ENCODE results near the gene TICAM1. TPM values are rescaled to one million over a fixed set of nuclear protein-coding genes. Genes with fewer than 3 reads are reported as not detected.

The TICAM1 gene
- total RNA-seq (0.21 and 1.5 TPM in 2 replicates), polyA plus RNA-seq (0.38 and 4.2 TPM in 2 replicates)

GRCh38 chr19:4831304-4831978 is at the start of gene TICAM1:
Gene TICAM1, minus strand, starts transcription at chr19:4831712. Its CDS starts 13,335 bp downstream, at chr19:4818377.
- no peaks in the 10 kb centered on the region for H3K9me3 ChIP-seq (ENCODE audit: low read depth)
- peaks cover 15% of the 10 kb centered on the region for H3K27me3 ChIP-seq
- no peaks in the 10 kb centered on the region for H3K36me3 ChIP-seq
- peak; percentile 32 to 70 for DNase-seq (ENCODE audit: low read depth in 1 of 2, low spot score in 1 of 2)
- H3K27ac ChIP-seq: no peak within 1 kb of the TSS
- TF ChIP-seq, protein P1, sequence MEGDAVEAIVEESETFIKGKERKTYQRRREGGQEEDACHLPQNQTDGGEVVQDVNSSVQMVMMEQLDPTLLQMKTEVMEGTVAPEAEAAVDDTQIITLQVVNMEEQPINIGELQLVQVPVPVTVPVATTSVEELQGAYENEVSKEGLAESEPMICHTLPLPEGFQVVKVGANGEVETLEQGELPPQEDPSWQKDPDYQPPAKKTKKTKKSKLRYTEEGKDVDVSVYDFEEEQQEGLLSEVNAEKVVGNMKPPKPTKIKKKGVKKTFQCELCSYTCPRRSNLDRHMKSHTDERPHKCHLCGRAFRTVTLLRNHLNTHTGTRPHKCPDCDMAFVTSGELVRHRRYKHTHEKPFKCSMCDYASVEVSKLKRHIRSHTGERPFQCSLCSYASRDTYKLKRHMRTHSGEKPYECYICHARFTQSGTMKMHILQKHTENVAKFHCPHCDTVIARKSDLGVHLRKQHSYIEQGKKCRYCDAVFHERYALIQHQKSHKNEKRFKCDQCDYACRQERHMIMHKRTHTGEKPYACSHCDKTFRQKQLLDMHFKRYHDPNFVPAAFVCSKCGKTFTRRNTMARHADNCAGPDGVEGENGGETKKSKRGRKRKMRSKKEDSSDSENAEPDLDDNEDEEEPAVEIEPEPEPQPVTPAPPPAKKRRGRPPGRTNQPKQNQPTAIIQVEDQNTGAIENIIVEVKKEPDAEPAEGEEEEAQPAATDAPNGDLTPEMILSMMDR (IDR thresholded peaks at IDR 0.05; ENCODE audit: low read depth, low read length): no peak
- H3K4me1 ChIP-seq (ENCODE audit: low read depth): no peaks in the 10 kb centered on the region
- peak within 1 kb of the TSS; percentile 50 for H3K4me3 ChIP-seq

- no peak for DNase-seq (ENCODE audit: low read depth in 1 of 2, low spot score in 1 of 2)
- Histone ChIP-seq H3K4me3 (no peak overlapping the region), H3K27me3 (no peaks in the 10 kb centered on the region), H3K4me1 (ENCODE audit: low read depth) (no peaks in the 10 kb centered on the region), H3K27ac (no peak overlapping the region), H3K36me3 (no peaks in the 10 kb centered on the region), H3K9me3 (ENCODE audit: low read depth) (no peaks in the 10 kb centered on the region)
- TF ChIP-seq, protein P1 (IDR thresholded peaks at IDR 0.05; ENCODE audit: low read depth, low read length): no peak
Measured at GRCh38 chr19:4879041-4879440, 47.5 kb upstream of the TICAM1 start.

DNA sequence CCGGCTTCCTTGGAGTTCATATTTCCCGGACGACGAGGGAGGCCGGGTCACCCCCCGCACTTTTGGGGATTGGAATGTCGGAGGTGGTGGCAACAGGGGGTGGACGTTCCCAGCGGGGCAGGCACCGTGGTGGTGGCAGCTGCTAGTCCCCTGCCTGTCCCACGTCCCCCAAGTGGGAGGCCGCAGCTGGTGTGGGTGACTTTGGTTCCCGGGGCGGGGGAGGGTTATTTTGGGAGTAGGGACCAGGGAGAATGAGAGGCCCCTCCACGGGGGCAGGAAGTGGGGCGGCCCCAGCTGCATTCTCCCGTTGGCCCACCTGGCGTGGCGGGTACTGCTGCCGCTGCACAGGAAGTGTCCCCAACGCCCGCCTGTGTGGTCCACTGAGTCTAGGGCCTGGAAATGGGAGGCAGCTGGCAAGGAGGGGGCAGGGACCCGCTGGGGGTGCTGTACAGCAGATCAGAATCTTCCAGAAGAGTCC is 47.0 kb upstream of the TICAM1 start:
- Histone ChIP-seq H3K27me3 (no peaks in the 10 kb centered on the region), H3K36me3 (no peaks in the 10 kb centered on the region), H3K9me3 (ENCODE audit: low read depth) (no peaks in the 10 kb centered on the region), H3K4me3 (no peak overlapping the region), H3K27ac (no peak overlapping the region), H3K4me1 (ENCODE audit: low read depth) (no peaks in the 10 kb centered on the region)
- TF ChIP-seq, protein P1 (IDR thresholded peaks at IDR 0.05; ENCODE audit: low read depth, low read length): no peak
- no peak for DNase-seq (ENCODE audit: low read depth in 1 of 2, low spot score in 1 of 2)

DNA sequence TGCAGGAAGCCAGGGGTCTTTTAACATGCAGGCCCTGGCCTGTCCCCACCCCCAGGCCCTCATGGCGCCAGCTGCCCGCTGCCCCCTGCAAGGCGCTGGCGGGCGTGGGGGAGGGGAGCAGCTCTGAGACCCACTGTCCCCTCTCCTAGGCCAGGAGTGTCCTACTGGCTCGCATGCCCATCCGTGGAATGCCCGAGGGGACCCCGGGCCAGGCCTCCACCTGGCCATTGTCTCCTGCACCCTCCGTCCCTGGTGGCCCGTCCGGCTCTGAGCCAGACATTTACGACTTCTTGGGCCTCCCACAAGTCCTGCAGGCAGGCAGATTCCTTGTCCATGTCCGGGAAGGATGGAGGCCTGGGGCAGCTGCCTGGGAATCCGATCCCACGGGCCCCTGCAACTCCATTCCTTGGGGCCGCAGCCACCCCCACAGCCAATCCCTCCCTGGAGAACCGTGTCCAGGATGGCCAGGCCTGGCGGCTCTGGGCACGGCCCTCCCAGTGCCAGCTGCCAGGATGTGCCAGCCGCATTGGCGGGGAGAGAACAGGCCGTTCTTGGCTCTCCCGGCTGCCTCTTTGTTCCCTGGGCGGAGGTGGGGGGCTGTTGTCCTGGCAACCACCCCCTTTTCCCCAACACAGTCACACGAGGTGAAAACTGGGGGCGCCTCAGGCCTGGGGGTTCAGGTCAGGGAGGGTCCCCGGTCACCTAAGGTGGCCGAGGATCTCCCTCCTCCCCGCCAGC is 46.4 kb upstream of the TICAM1 start:
- Histone ChIP-seq H3K27ac (no peak overlapping the region), H3K27me3 (no peaks in the 10 kb centered on the region), H3K9me3 (ENCODE audit: low read depth) (no peaks in the 10 kb centered on the region), H3K4me1 (ENCODE audit: low read depth) (no peaks in the 10 kb centered on the region), H3K36me3 (no peaks in the 10 kb centered on the region), H3K4me3 (no peak overlapping the region)
- no peak for DNase-seq (ENCODE audit: low read depth in 1 of 2, low spot score in 1 of 2)
- TF ChIP-seq, protein P1 (IDR thresholded peaks at IDR 0.05; ENCODE audit: low read depth, low read length): no peak

GRCh38 chr19:4873930-4874329 is 42.4 kb upstream of the TICAM1 start:
- DNase-seq (ENCODE audit: low read depth in 1 of 2, low spot score in 1 of 2): no peak
- H3K9me3 ChIP-seq (ENCODE audit: low read depth): no peaks in the 10 kb centered on the region
- no peaks in the 10 kb centered on the region for H3K4me1 ChIP-seq (ENCODE audit: low read depth)
- no peaks in the 10 kb centered on the region for H3K36me3 ChIP-seq
- H3K4me3 ChIP-seq: no peak overlapping the region
- no peaks in the 10 kb centered on the region for H3K27me3 ChIP-seq
- TF ChIP-seq, protein P1 (IDR thresholded peaks at IDR 0.05; ENCODE audit: low read depth, low read length): no peak
- H3K27ac ChIP-seq: no peak overlapping the region
